OCI-LY1 (cell line): ENCODE measurements around the gene PERP.

ENCODE experiments used
- EZH2 ChIP-seq: fragments of 200-600 bp; sonication (generic), shearing (Covaris generic); IDR thresholded peaks from 2 replicates; pipeline ENCODE4 v1.8.0; 2017; ENCODE audit warnings: borderline replicate concordance, mixed run types, mild to moderate bottlenecking, antibody characterized with exemption, low read length, moderate library complexity, mixed read lengths
- TF ChIP-seq, protein P1 (sequence below): fragments of 200-600 bp; sonication (generic), shearing (Covaris generic); IDR thresholded peaks from 2 replicates; pipeline ENCODE4 v1.5.1; 2017; ENCODE audit warnings: mild to moderate bottlenecking, antibody characterized with exemption, low read length, moderate library complexity, mixed read lengths

DNA sequence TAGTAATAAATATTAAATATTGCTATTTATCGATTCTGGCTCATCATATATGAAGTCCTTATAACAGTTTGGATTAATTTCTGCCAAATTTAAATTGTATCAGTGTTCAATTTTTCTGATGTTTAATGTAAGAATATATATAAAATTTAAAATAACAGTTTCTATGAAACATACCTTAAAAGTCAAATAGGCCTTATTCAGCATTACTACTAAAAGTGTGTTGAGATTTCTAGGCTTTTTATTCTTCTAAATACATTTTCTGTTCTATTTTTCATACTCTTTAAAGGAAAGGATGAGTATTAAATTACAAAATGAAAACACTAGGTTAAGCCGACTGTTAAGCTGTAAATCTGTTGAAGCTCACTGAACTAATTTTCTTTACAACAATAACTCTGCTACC is 13.6 kb downstream of the PERP start:
- TF ChIP-seq, protein P1, sequence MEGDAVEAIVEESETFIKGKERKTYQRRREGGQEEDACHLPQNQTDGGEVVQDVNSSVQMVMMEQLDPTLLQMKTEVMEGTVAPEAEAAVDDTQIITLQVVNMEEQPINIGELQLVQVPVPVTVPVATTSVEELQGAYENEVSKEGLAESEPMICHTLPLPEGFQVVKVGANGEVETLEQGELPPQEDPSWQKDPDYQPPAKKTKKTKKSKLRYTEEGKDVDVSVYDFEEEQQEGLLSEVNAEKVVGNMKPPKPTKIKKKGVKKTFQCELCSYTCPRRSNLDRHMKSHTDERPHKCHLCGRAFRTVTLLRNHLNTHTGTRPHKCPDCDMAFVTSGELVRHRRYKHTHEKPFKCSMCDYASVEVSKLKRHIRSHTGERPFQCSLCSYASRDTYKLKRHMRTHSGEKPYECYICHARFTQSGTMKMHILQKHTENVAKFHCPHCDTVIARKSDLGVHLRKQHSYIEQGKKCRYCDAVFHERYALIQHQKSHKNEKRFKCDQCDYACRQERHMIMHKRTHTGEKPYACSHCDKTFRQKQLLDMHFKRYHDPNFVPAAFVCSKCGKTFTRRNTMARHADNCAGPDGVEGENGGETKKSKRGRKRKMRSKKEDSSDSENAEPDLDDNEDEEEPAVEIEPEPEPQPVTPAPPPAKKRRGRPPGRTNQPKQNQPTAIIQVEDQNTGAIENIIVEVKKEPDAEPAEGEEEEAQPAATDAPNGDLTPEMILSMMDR, result no peak
- no peak for TF ChIP-seq EZH2
